HCT116 (cell line): Measurements from ENCODE around the gene GRK5. TPM values are rescaled to one million over a fixed set of nuclear protein-coding genes. Genes with fewer than 3 reads are reported as not detected.

Experiments used
- ATAC-seq: fragments of 200-7000 bp; cut with Tn5 transposase; 2 replicates; pipeline ENCODE4 v1.9.1; 2020; ENCODE audit warnings: mild to moderate bottlenecking, moderate library complexity
- BruUV-seq: library from RNA; stranded (reverse); fragments of 400-500 nt; replicated peaks from 2 replicates; lab custom pipeline; 2021; lab: Mats Ljungman, UMichigan
- CTCF ChIA-PET: fragments of 300-600 bp; sonication (Branson Sonifier 250); formaldehyde crosslinking; loops from one replicate; lab custom pipeline; 2021; ENCODE audit warnings: antibody characterized with exemption; lab: Charles Lee
- POLR2A ChIA-PET: fragments of 300-600, 350-600 bp; sonication (Branson Sonifier 250); formaldehyde crosslinking; loops from one replicate; lab custom pipeline; 2021; ENCODE audit warnings: antibody characterized with exemption; lab: Charles Lee
- RAD21 ChIA-PET, 2 experiments: fragments of 300-600 bp; sonication (Branson Sonifier 250); formaldehyde crosslinking; loops; one replicate each; lab custom pipeline; 2023; ENCODE audit warnings: low total read pairs in 2 of 2; ENCODE audit not compliant: uncharacterized antibody in 2 of 2, unreplicated experiment in 2 of 2, low non-redundant PET in 1 of 2; lab: Charles Lee
- DNase-seq: peaks from one replicate; pipeline ENCODE4 v3.0.0-alpha.2; 2010; ENCODE audit warnings: low read depth, low spot score
- H2AFZ ChIP-seq: fragments of 200-600 bp; shearing (Covaris generic), sonication (generic); 2 replicates; pipeline ENCODE4 v1.6.1; 2017; ENCODE audit warnings: low read depth, mixed run types, mixed read lengths, antibody characterized with exemption, low read length; ENCODE audit not compliant: poor library complexity, severe bottlenecking
- H3K27ac ChIP-seq: 2 replicates; pipeline ENCODE4 v1.5.1; 2012; ENCODE audit warnings: low read depth, low read length
- H3K27me3 ChIP-seq: fragments of 200-600 bp; sonication (generic); 2 replicates; pipeline ENCODE4 v1.6.1; 2016; ENCODE audit warnings: mixed run types, low read length, mixed read lengths; ENCODE audit not compliant: insufficient read depth
- H3K36me3 ChIP-seq, 2 experiments: fragments of 200-500 bp in 1 of 2; fragments of 200-600 bp in 1 of 2; sonication (Bioruptor generic) in 1 of 2; sonication (generic) in 1 of 2; 2 replicates each; pipeline versions ENCODE4 v1.5.1 to v1.6.1; 2014 to 2016; ENCODE audit warnings: low read length in 2 of 2, inconsistent platforms in 1 of 2, mixed read lengths in 1 of 2, mixed run types in 1 of 2; ENCODE audit not compliant: insufficient read depth in 2 of 2, control insufficient read depth in 1 of 2
- H3K4me1 ChIP-seq, 2 experiments: fragments of 200-600 bp in 1 of 2; sonication (generic) in 1 of 2; 2 replicates each; pipeline versions ENCODE4 v1.5.1 to v1.6.1; 2012 to 2017; ENCODE audit warnings: low read length in 2 of 2, inconsistent platforms in 1 of 2, mild to moderate bottlenecking in 1 of 2, mixed read lengths in 1 of 2, mixed run types in 1 of 2, moderate library complexity in 1 of 2; ENCODE audit not compliant: insufficient read depth in 2 of 2, control insufficient read depth in 1 of 2
- H3K4me2 ChIP-seq: fragments of 200-600 bp; sonication (generic); 2 replicates; pipeline ENCODE4 v1.6.1; 2017; ENCODE audit warnings: mixed run types, low read length, mixed read lengths
- H3K4me3 ChIP-seq, 2 experiments: fragments of 200-600 bp in 1 of 2; sonication (generic) in 1 of 2; replicated peaks in 1 of 2; 2 replicates each; pipeline ENCODE4 v1.5.1; 2011 to 2016; ENCODE audit warnings: low read length in 2 of 2, control low read depth in 1 of 2, low read depth in 1 of 2, mild to moderate bottlenecking in 1 of 2, mixed read lengths in 1 of 2, mixed run types in 1 of 2
- H3K79me2 ChIP-seq: fragments of 200-600 bp; sonication (generic); 2 replicates; pipeline ENCODE4 v1.6.1; 2017; ENCODE audit warnings: mild to moderate bottlenecking, mixed run types, low read length, moderate library complexity, mixed read lengths; ENCODE audit not compliant: insufficient read depth
- H3K9ac ChIP-seq: fragments of 200-600 bp; sonication (generic); 2 replicates; pipeline ENCODE4 v1.6.1; 2016; ENCODE audit warnings: low read length, mixed read lengths
- H3K9me2 ChIP-seq: fragments of 200-600 bp; sonication (generic), shearing (Covaris generic); 2 replicates; pipeline ENCODE4 v1.6.1; 2017; ENCODE audit warnings: mixed run types, mild to moderate bottlenecking, moderate library complexity; ENCODE audit not compliant: insufficient read depth
- H3K9me3 ChIP-seq, 2 experiments: fragments of 200-500 bp in 1 of 2; fragments of 200-600 bp in 1 of 2; sonication (Bioruptor generic) in 1 of 2; sonication (generic) in 1 of 2; 2 replicates each; pipeline ENCODE4 v1.6.1; 2014 to 2017; ENCODE audit warnings: low read length in 2 of 2, mixed read lengths in 2 of 2, inconsistent platforms in 1 of 2, low read depth in 1 of 2, mild to moderate bottlenecking in 1 of 2, mixed run types in 1 of 2, moderate library complexity in 1 of 2; ENCODE audit not compliant: control insufficient read depth in 1 of 2, insufficient read depth in 1 of 2
- H4K20me1 ChIP-seq: fragments of 200-600 bp; sonication (generic), shearing (Covaris generic); 2 replicates; pipeline ENCODE4 v1.6.1; 2017; ENCODE audit warnings: mixed run types, mild to moderate bottlenecking, moderate library complexity; ENCODE audit not compliant: insufficient read depth
- CBX3 ChIP-seq: IDR thresholded peaks from 2 replicates; pipeline ENCODE4 v1.6.1; 2012; ENCODE audit warnings: low read depth
- RAD21 ChIP-seq: IDR thresholded peaks from 2 replicates; pipeline ENCODE4 v1.6.1; 2012; ENCODE audit warnings: low read depth, mild to moderate bottlenecking
- SRF ChIP-seq: IDR thresholded peaks from 2 replicates; pipeline ENCODE4 v1.6.1; 2012; ENCODE audit warnings: low read depth
- TCF7L2 ChIP-seq: IDR thresholded peaks from 2 replicates; pipeline ENCODE4 v1.7.0; 2011; ENCODE audit warnings: borderline replicate concordance, inconsistent platforms; ENCODE audit not compliant: insufficient read depth, insufficient read length; ENCODE audit errors: extremely low read depth
- YY1 ChIP-seq: IDR thresholded peaks from 2 replicates; pipeline ENCODE4 v1.6.1; 2011; ENCODE audit warnings: low read length, low read depth, moderate library complexity, mild to moderate bottlenecking; ENCODE audit not compliant: insufficient replicate concordance; ENCODE audit errors: extremely low read depth
- intact Hi-C: fragments of 100-400 bp; cut with micrococcal nuclease; formaldehyde crosslinking; loops from 2 replicates; pipeline ENCODE4 v1.10.0; 2022
- total RNA-seq: library from RNA; stranded (reverse); gene quantifications from one replicate; pipeline ENCODE4 v1.2.1, GENCODE V29; 2021; ENCODE audit not compliant: unreplicated experiment
- TF ChIP-seq, protein P1 (sequence below): IDR thresholded peaks from 2 replicates; pipeline ENCODE4 v1.6.1; 2012
- TF ChIP-seq, protein P2 (sequence below): IDR thresholded peaks from 2 replicates; pipeline ENCODE4 v1.6.1; 2011; ENCODE audit warnings: mild to moderate bottlenecking, low read length, moderate library complexity; ENCODE audit not compliant: insufficient replicate concordance; ENCODE audit errors: extremely low read depth
- TF ChIP-seq, protein P3 (sequence below), 3 experiments: fragments of 200-600 bp in 1 of 3; sonication (generic) in 1 of 3; IDR thresholded peaks in 2 of 3; conservative IDR thresholded peaks in 1 of 3; 2 replicates each; pipeline ENCODE4 v1.5.1; 2012 to 2017; ENCODE audit warnings: low read depth in 2 of 3, low read length in 2 of 3, antibody characterized with exemption in 1 of 3, borderline replicate concordance in 1 of 3, control low read depth in 1 of 3, mild to moderate bottlenecking in 1 of 3, mixed read lengths in 1 of 3, mixed run types in 1 of 3, moderate library complexity in 1 of 3; ENCODE audit not compliant: insufficient read depth in 1 of 3
- TF ChIP-seq, protein P4 (sequence below): IDR thresholded peaks from 2 replicates; pipeline ENCODE4 v1.6.1; 2012; ENCODE audit warnings: low read depth

Gene GRK5
- total RNA-seq, 1 experiment from 2014 or later: 7.3 TPM

DNA sequence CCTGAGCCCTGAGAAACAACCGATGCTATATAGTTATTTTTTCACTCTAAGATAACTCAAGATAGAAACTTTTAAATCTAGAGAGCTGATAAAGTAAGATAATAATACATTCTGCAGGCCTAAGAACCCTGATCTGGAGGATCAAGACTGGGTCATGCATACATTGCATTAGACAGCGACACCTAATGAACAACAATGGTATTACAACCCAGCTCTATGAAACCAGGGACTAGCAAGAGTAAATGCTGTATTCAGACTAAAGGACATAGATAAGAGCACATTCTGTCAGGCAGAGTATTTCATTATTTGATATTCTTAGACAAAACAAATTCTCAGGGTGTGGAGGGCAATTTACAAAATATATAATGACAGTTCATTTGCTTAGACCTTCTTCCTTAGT, 148.6 kb downstream of the GRK5 start:
- H4K20me1 ChIP-seq: no peaks in the 10 kb centered on the region
- ChIA-PET RAD21 (no interaction called here), CTCF (interaction anchor here (1.5 kb wide), 1 partner anchor 9 kb away, joined by 5 read pairs; no protein-coding TSS in a partner anchor), POLR2A (no interaction called here)
- H3K9me2 ChIP-seq: no peaks in the 10 kb centered on the region
- H3K9ac ChIP-seq: no peak overlapping the region
- H3K4me3 ChIP-seq: no peak overlapping the region
- intact Hi-C loops: no loop called here
- no peaks in the 10 kb centered on the region; a peak in 1 of 4 replicates for H3K36me3 ChIP-seq
- DNase-seq: peak; percentile 63
- ATAC-seq: no peak
- TF ChIP-seq, protein P1, sequence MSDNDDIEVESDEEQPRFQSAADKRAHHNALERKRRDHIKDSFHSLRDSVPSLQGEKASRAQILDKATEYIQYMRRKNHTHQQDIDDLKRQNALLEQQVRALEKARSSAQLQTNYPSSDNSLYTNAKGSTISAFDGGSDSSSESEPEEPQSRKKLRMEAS: 0 out of 2 replicates have a peak, but pooled peaks have one; percentile 29
- no peak for TF ChIP-seq TCF7L2
- peak; percentile 61 for TF ChIP-seq RAD21
- TF ChIP-seq, protein P2, sequence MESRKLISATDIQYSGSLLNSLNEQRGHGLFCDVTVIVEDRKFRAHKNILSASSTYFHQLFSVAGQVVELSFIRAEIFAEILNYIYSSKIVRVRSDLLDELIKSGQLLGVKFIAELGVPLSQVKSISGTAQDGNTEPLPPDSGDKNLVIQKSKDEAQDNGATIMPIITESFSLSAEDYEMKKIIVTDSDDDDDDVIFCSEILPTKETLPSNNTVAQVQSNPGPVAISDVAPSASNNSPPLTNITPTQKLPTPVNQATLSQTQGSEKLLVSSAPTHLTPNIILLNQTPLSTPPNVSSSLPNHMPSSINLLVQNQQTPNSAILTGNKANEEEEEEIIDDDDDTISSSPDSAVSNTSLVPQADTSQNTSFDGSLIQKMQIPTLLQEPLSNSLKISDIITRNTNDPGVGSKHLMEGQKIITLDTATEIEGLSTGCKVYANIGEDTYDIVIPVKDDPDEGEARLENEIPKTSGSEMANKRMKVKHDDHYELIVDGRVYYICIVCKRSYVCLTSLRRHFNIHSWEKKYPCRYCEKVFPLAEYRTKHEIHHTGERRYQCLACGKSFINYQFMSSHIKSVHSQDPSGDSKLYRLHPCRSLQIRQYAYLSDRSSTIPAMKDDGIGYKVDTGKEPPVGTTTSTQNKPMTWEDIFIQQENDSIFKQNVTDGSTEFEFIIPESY: no peak
- TF ChIP-seq CBX3: peak; percentile 99
- 0 out of 2 replicates have a peak, but pooled peaks have one; percentile 25 for TF ChIP-seq SRF
- TF ChIP-seq, protein P3, sequence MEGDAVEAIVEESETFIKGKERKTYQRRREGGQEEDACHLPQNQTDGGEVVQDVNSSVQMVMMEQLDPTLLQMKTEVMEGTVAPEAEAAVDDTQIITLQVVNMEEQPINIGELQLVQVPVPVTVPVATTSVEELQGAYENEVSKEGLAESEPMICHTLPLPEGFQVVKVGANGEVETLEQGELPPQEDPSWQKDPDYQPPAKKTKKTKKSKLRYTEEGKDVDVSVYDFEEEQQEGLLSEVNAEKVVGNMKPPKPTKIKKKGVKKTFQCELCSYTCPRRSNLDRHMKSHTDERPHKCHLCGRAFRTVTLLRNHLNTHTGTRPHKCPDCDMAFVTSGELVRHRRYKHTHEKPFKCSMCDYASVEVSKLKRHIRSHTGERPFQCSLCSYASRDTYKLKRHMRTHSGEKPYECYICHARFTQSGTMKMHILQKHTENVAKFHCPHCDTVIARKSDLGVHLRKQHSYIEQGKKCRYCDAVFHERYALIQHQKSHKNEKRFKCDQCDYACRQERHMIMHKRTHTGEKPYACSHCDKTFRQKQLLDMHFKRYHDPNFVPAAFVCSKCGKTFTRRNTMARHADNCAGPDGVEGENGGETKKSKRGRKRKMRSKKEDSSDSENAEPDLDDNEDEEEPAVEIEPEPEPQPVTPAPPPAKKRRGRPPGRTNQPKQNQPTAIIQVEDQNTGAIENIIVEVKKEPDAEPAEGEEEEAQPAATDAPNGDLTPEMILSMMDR (IDR thresholded peaks at IDR 0.05 in 2 of 3, conservative IDR thresholded peaks at IDR 0.05 in 1 of 3; ENCODE audit: borderline replicate concordance in 1 of 3, insufficient read depth in 1 of 3, low read depth in 2 of 3, low read length in 2 of 3): peak; percentile 34 to 100 (median 88); a peak in 5 of 6 replicates
- no peak for TF ChIP-seq YY1
- TF ChIP-seq, protein P4, sequence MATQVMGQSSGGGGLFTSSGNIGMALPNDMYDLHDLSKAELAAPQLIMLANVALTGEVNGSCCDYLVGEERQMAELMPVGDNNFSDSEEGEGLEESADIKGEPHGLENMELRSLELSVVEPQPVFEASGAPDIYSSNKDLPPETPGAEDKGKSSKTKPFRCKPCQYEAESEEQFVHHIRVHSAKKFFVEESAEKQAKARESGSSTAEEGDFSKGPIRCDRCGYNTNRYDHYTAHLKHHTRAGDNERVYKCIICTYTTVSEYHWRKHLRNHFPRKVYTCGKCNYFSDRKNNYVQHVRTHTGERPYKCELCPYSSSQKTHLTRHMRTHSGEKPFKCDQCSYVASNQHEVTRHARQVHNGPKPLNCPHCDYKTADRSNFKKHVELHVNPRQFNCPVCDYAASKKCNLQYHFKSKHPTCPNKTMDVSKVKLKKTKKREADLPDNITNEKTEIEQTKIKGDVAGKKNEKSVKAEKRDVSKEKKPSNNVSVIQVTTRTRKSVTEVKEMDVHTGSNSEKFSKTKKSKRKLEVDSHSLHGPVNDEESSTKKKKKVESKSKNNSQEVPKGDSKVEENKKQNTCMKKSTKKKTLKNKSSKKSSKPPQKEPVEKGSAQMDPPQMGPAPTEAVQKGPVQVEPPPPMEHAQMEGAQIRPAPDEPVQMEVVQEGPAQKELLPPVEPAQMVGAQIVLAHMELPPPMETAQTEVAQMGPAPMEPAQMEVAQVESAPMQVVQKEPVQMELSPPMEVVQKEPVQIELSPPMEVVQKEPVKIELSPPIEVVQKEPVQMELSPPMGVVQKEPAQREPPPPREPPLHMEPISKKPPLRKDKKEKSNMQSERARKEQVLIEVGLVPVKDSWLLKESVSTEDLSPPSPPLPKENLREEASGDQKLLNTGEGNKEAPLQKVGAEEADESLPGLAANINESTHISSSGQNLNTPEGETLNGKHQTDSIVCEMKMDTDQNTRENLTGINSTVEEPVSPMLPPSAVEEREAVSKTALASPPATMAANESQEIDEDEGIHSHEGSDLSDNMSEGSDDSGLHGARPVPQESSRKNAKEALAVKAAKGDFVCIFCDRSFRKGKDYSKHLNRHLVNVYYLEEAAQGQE: no peak
- no TSS peak for BruUV-seq
- no peak overlapping the region for H2AFZ ChIP-seq
- H3K27ac ChIP-seq: no peak overlapping the region
- H3K27me3 ChIP-seq: no peaks in the 10 kb centered on the region
- peaks cover 9 to 36% of the 10 kb centered on the region in 2 experiments; a peak in 2 of 4 replicates for H3K9me3 ChIP-seq
- H3K4me1 ChIP-seq: no peaks in the 10 kb centered on the region
- no peak overlapping the region for H3K4me2 ChIP-seq
- H3K79me2 ChIP-seq: no peaks in the 10 kb centered on the region
